HFFc6 (cell line): ENCODE data around the gene KIF5B. TPM values are rescaled to one million over a fixed set of nuclear protein-coding genes. Genes with fewer than 3 reads are reported as not detected.

Source experiments
- DNase-seq: peaks from one replicate; pipeline ENCODE4 v3.0.0-alpha.2; 2018
- H3K27ac Mint-ChIP-seq: 2 replicates; pipeline ENCODE4 v1.8.0; 2020; ENCODE audit warnings: mild to moderate bottlenecking, mixed read lengths
- H3K27me3 Mint-ChIP-seq: 2 replicates; pipeline ENCODE4 v1.8.0; 2021; ENCODE audit warnings: mild to moderate bottlenecking, moderate library complexity, mixed read lengths; ENCODE audit not compliant: insufficient read depth
- H3K36me3 Mint-ChIP-seq: 2 replicates; pipeline ENCODE4 v1.8.0; 2021; ENCODE audit warnings: low read depth, mixed read lengths
- H3K4me1 Mint-ChIP-seq: 2 replicates; pipeline ENCODE4 v1.8.0; 2020; ENCODE audit warnings: low read depth, mixed read lengths
- H3K4me3 Mint-ChIP-seq: 2 replicates; pipeline ENCODE4 v1.8.0; 2020; ENCODE audit warnings: mild to moderate bottlenecking, moderate library complexity, mixed read lengths
- H3K9me3 Mint-ChIP-seq: 2 replicates; pipeline ENCODE4 v1.8.0; 2020; ENCODE audit warnings: mild to moderate bottlenecking, mixed read lengths
- total RNA-seq, 6 experiments: library from RNA; stranded (reverse); fragmentation: NEBNext Ultra II Directional; extraction: Animal tissue kit (Norgen Biotek cat#: 25700); gene quantifications; 2 replicates in 1 of 6; 3 replicates in 5 of 6; pipeline ENCODE4 v1.2.3, GENCODE V29; 2021
- TF ChIP-seq, protein P1 (sequence below): fragments of 200-600 bp; sonication (generic); IDR thresholded peaks from 2 replicates; pipeline ENCODE4 v1.5.0; 2021; ENCODE audit warnings: antibody characterized with exemption, mild to moderate bottlenecking

KIF5B gene
- total RNA-seq, 6 experiments from 2014 or later, result 127 to 142 (median 137) TPM

GRCh38 chr10:32038777-32039176, 17.4 kb downstream of the KIF5B start:
- TF ChIP-seq, protein P1, sequence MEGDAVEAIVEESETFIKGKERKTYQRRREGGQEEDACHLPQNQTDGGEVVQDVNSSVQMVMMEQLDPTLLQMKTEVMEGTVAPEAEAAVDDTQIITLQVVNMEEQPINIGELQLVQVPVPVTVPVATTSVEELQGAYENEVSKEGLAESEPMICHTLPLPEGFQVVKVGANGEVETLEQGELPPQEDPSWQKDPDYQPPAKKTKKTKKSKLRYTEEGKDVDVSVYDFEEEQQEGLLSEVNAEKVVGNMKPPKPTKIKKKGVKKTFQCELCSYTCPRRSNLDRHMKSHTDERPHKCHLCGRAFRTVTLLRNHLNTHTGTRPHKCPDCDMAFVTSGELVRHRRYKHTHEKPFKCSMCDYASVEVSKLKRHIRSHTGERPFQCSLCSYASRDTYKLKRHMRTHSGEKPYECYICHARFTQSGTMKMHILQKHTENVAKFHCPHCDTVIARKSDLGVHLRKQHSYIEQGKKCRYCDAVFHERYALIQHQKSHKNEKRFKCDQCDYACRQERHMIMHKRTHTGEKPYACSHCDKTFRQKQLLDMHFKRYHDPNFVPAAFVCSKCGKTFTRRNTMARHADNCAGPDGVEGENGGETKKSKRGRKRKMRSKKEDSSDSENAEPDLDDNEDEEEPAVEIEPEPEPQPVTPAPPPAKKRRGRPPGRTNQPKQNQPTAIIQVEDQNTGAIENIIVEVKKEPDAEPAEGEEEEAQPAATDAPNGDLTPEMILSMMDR, result no peak
- Mint-ChIP-seq H3K4me3 (no peak overlapping the region), H3K27me3 (no peaks in the 10 kb centered on the region; the same call in 1 of the 2 replicates), H3K4me1 (peaks cover 56% of the 10 kb centered on the region), H3K9me3 (no peaks in the 10 kb centered on the region), H3K27ac (no peak overlapping the region), H3K36me3 (peaks cover 28% of the 10 kb centered on the region)
- no peak for DNase-seq

DNA sequence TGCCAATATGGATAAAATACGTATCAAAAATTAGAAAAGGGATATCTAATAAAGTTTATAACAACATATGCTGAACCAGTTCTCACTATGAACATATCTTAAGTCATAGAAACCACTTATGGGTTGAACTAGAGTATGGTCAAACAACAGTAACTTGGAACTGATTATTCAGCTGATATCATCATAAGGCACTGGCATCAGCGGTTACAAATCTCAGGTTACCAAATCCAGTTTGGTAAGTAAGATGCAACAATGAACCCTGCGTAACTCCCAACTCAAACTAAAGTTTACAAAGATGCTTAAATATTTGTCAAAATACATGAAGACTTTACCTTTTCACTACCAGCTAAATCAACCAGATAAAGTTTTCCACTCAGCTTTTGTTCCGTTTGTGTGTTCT, 19.3 kb downstream of the KIF5B start:
- TF ChIP-seq, protein P1, result no peak
- H3K4me3 Mint-ChIP-seq, result no peak overlapping the region
- H3K27ac Mint-ChIP-seq, result no peak overlapping the region
- no peak for DNase-seq
- peaks cover 27% of the 10 kb centered on the region for H3K36me3 Mint-ChIP-seq
- peaks cover 37% of the 10 kb centered on the region for H3K4me1 Mint-ChIP-seq
- no peaks in the 10 kb centered on the region; the same call in 1 of the 2 replicates for H3K27me3 Mint-ChIP-seq
- H3K9me3 Mint-ChIP-seq, result no peaks in the 10 kb centered on the region

DNA sequence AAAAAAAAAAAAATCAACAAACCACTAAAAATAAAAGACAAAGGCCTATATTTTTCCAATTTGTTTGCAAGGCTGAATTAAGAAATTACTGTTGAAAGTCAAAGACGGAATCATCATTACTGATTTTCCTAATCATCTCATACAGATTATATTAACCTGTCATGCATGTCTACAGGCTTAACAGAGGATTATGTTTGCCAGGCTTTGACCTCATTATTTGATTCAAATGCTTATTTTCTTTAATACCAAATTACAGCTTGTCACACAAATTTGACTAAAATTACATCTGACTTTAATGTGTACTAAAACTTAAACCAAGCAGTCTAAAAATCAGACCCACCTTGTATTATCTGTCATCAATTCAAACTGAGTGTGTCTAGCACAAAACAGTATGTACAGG, 21.2 kb downstream of the KIF5B start:
- H3K27me3 Mint-ChIP-seq, result no peaks in the 10 kb centered on the region; the same call in 1 of the 2 replicates
- no peak for DNase-seq
- H3K4me3 Mint-ChIP-seq, result no peak overlapping the region
- H3K36me3 Mint-ChIP-seq, result peaks cover 36% of the 10 kb centered on the region
- H3K9me3 Mint-ChIP-seq, result no peaks in the 10 kb centered on the region
- TF ChIP-seq, protein P1, result no peak
- H3K4me1 Mint-ChIP-seq, result peaks cover 28% of the 10 kb centered on the region
- H3K27ac Mint-ChIP-seq, result peak overlapping the region; percentile 33; the same call in 1 of the 2 replicates

GRCh38 chr10:32033171-32033570, 23.1 kb downstream of the KIF5B start:
- peaks cover 19% of the 10 kb centered on the region for H3K4me1 Mint-ChIP-seq
- H3K36me3 Mint-ChIP-seq, result peaks cover 37% of the 10 kb centered on the region
- H3K27me3 Mint-ChIP-seq, result no peaks in the 10 kb centered on the region
- no peak overlapping the region for H3K27ac Mint-ChIP-seq
- H3K9me3 Mint-ChIP-seq, result no peaks in the 10 kb centered on the region
- TF ChIP-seq, protein P1, result no peak
- no peak for DNase-seq
- no peak overlapping the region for H3K4me3 Mint-ChIP-seq

- Mint-ChIP-seq H3K27me3 (no peaks in the 10 kb centered on the region), H3K4me1 (peaks cover 17% of the 10 kb centered on the region; the same call in 1 of the 2 replicates), H3K9me3 (no peaks in the 10 kb centered on the region), H3K36me3 (peaks cover 37% of the 10 kb centered on the region), H3K4me3 (no peak overlapping the region), H3K27ac (no peak overlapping the region)
- TF ChIP-seq, protein P1, result no peak
- DNase-seq, result no peak
Measured at GRCh38 chr10:32031920-32032319, 24.3 kb downstream of the KIF5B start.

DNA sequence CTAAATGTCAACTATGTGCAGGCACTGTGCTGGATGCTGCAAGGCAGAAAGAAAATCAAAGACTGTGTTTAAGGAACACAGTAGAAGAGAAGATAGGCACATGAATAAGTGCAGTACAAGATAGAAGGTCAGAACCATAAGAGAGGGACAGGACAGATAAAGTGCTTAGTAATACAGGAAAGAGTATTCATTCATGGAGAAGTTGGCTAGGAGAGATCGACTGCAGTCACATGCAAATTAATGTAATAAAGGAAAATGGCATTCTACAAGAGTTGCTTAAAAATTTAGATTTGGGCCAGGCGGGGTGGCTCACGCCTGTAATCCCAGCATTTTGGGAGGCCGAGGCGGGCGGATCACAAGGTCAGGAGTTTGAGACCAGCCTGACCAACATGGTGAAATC, 24.8 kb downstream of the KIF5B start:
- Mint-ChIP-seq H3K36me3 (peaks cover 37% of the 10 kb centered on the region), H3K4me3 (no peak overlapping the region), H3K4me1 (peaks cover 17% of the 10 kb centered on the region; the same call in 1 of the 2 replicates), H3K27ac (peak overlapping the region; percentile 7), H3K27me3 (no peaks in the 10 kb centered on the region), H3K9me3 (no peaks in the 10 kb centered on the region)
- TF ChIP-seq, protein P1, result no peak
- no peak for DNase-seq
